HepG2 (cell line): ENCODE measurements around the gene UGT1A8.

Experiments
- E2F1 ChIP-seq: sonication (generic); formaldehyde crosslinking; IDR thresholded peaks from 2 replicates; pipeline ENCODE4 v1.5.0; 2020; ENCODE audit warnings: missing genetic modification reagents
- EP300 ChIP-seq, 3 experiments: sonication (generic) in 1 of 3; formaldehyde crosslinking in 1 of 3; IDR thresholded peaks; 2 replicates each; pipeline versions ENCODE4 v1.5.1 to v1.6.1; 2011 to 2020; ENCODE audit warnings: low read depth in 2 of 3, low read length in 2 of 3, borderline replicate concordance in 1 of 3, improper control_type of control experiment in 1 of 3, mild to moderate bottlenecking in 1 of 3, missing genetic modification reagents in 1 of 3, moderate library complexity in 1 of 3
- EZH2 ChIP-seq: conservative IDR thresholded peaks from 2 replicates; pipeline ENCODE4 v1.6.1; 2012; ENCODE audit warnings: mild to moderate bottlenecking, low read depth, low read length, moderate library complexity
- FOXA3 ChIP-seq: IDR thresholded peaks from 2 replicates; pipeline ENCODE4 v1.6.1; 2016; ENCODE audit warnings: missing genetic modification reagents, missing compliant biosample characterization
- HMGA1 ChIP-seq: sonication (generic); formaldehyde crosslinking; conservative IDR thresholded peaks from 2 replicates; pipeline ENCODE4 v1.4.0; 2020; ENCODE audit warnings: missing genetic modification reagents
- JUNB ChIP-seq: sonication (generic); formaldehyde crosslinking; IDR thresholded peaks from 2 replicates; pipeline ENCODE4 v1.8.0; 2022; ENCODE audit warnings: missing genetic modification reagents, mild to moderate bottlenecking, borderline replicate concordance
- XRCC5 ChIP-seq: fragments of 200-400 bp; formaldehyde crosslinking; optimal IDR thresholded peaks from 2 replicates; pipeline ENCODE3; 2017; ENCODE audit warnings: mild to moderate bottlenecking, low read length
- ZNF646 ChIP-seq: sonication (generic); formaldehyde crosslinking; IDR thresholded peaks from 2 replicates; pipeline ENCODE4 v1.9.0; 2021; ENCODE audit warnings: mild to moderate bottlenecking, missing genetic modification reagents

GRCh38 chr2:233603520-233603919 lies 13.9 kb upstream of the UGT1A8 start:
- TF ChIP-seq EP300 (IDR thresholded peaks at IDR 0.05; ENCODE audit: low read depth in 2 of 2, low read length in 2 of 2): no peak
- TF ChIP-seq EP300 (CRISPR knock-in tag; IDR thresholded peaks at IDR 0.05; ENCODE audit: borderline replicate concordance): no peak
- TF ChIP-seq JUNB (CRISPR knock-in tag): no peak
- TF ChIP-seq EZH2: no peak
- no peak for TF ChIP-seq FOXA3 (CRISPR knock-in tag)
- no peak for TF ChIP-seq HMGA1 (CRISPR knock-in tag)
- TF ChIP-seq XRCC5: no peak
- no peak for TF ChIP-seq ZNF646 (CRISPR knock-in tag)
- no peak for TF ChIP-seq E2F1 (CRISPR knock-in tag)
